HG03175 (cell line): ENCODE results near the gene MIPOL1.

ENCODE experiments used
- ATAC-seq: cut with Tn5 transposase; IDR thresholded peaks from one replicate; pipeline ENCODE4 v1.9.1; 2021; ENCODE audit warnings: mild to moderate bottlenecking, moderate library complexity; ENCODE audit not compliant: unreplicated experiment

The MIPOL1 gene

GRCh38 chr14:37594238-37594970 lies 396.7 kb downstream of the MIPOL1 start:
- ATAC-seq, result no peak

DNA sequence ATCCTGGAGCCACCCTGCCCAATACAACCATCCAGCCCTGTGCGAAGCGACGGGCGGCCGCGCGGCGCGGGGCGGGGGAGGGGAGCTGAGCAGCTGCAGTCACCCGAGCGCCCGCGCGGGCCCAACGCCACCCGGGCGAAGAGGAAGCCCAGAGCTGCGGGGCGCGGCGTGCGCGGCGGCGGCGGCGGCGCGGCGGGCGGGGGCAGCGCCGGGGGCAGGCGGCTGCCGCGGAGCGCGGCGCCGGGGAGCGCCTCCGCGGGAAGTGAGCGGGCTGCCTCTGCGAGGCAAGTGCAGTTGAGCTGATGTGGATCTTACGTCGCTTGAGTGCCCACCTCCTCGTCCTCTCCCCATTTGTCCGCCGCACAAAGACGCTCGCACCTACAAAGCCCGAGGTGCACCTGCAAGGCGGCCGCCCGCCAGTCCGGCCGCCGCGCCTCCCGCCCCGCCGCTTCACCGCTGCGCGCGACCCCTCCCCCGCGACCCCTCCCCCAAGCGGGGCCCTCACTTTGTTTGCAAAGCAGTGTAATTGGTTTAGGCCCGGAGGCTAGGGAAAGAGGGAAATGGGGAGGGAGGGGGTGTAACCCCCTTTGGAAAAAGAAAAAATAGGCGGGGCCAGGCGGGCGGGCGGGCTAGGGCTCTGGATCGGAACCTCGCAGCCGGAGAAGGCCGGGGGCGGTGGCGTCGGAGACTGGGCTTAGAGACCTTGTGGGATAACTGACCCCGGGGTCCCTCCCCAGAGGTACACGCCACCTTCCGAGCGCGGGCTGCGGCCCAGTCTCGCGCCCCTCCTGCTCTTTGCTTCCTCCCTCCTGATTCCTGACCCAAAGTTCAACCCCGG lies 397.5 kb downstream of the MIPOL1 start, which contains the start of the genes FOXA1 and TTC6:
TSS of gene FOXA1 (minus strand) at position 279 of the 838 bp plus-strand sequence. CDS start at position 2, 277 bp downstream.
TSS of gene TTC6 (plus strand) at position 659 of the 838 bp plus-strand sequence. CDS start 26,436 bp downstream, outside the sequence.
- ATAC-seq, result no peak

GRCh38 chr14:37595809-37596621 lies 398.3 kb downstream of the MIPOL1 start:
- no peak for ATAC-seq

GRCh38 chr14:37596790-37597472 lies 399.2 kb downstream of the MIPOL1 start:
- ATAC-seq, result no peak

DNA sequence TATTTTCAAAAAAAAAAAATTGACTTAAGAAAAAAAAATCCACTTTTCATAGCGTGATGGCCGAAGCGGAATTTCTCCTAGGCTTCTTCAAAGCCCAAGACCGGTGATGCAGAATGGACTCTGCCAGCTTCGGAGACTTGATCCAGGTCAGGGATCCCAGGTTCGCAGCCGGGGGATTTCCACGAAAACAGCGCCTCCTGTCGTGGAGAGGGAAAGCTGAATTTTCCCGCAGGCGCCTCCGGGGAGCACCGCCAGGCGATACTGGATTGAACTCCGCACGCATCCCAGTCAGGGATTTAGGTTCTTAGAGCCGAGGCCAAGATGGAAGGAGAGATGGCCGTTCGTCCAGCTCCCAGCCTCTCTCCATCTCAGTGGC lies 399.8 kb downstream of the MIPOL1 start:
- no peak for ATAC-seq

DNA sequence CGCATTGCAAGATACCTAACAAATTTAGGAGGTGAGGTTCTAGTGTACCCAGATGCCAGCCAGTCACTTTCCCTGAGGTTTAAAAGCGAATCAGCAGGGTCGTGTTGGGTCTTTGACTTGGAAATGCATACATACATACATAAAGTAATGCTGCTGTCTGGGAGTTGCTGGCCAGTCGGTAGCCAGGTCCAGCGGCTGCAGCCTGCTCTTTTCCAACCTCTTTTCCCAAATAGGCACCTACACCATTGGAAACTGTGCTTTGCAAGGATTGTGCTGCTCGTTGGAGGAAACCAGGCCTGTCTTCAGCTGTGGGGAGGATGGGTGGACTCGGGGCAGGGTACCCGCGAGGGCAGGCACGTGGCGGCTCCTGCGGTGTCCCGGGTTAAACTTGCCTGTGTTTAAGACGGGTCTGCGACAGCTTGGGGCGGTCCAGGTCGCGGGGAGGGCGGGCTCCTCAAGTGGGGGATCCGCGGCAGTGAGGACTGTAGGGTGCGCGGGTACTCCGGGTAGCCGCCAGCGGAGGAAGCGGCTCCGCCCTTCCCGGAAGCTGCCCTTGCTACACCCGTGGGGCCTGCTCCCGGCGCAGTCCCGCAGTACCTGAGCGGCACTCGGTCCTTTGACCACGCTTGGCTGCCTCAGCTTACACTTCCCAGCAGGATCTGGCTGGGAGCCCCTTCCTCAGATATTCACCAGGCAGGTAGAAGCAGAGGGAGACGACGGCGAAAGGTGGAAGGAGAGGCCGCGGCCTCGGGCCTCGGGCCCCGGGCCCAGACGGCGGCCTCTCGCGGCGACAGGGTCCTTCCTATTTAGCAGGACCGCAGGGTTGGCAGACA lies 400.4 kb downstream of the MIPOL1 start:
- ATAC-seq, result no peak

DNA sequence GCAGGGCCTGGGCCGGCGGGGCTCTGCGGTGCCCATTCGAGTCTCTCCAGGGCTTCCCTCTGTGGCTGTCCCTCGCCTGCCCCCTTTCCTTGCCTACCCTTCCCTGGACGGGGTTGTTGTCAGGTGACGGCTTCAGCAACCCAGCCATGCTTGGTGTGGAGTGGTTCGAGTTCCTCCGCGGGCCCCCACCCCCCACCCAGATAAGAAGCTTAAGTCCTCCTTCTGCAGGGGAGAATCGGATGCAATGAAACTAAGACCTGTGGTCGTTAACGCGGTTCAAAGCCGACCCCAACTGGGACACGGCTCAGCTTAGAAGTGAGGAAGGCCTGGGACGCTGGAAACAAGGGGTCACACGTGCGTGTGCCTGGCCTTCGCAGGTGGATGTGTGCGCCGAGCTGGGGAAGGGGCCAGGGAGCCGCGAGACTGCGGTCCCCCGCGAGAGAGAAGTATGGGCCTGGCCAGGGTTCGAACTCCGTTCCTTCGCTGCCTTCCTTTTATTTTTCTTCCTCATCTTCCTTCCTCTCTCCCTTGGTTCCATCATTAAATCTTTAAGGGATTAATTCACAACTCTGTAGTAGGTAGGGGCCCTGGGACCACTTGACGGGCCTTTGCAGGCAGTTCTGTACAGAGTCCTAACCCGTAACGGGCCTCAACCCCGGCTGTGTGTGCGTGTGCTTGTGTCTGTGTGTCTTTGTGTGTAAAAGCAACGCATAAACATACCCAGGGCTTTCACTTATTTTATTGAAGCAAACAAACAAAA lies 401.2 kb downstream of the MIPOL1 start:
- no peak for ATAC-seq

DNA sequence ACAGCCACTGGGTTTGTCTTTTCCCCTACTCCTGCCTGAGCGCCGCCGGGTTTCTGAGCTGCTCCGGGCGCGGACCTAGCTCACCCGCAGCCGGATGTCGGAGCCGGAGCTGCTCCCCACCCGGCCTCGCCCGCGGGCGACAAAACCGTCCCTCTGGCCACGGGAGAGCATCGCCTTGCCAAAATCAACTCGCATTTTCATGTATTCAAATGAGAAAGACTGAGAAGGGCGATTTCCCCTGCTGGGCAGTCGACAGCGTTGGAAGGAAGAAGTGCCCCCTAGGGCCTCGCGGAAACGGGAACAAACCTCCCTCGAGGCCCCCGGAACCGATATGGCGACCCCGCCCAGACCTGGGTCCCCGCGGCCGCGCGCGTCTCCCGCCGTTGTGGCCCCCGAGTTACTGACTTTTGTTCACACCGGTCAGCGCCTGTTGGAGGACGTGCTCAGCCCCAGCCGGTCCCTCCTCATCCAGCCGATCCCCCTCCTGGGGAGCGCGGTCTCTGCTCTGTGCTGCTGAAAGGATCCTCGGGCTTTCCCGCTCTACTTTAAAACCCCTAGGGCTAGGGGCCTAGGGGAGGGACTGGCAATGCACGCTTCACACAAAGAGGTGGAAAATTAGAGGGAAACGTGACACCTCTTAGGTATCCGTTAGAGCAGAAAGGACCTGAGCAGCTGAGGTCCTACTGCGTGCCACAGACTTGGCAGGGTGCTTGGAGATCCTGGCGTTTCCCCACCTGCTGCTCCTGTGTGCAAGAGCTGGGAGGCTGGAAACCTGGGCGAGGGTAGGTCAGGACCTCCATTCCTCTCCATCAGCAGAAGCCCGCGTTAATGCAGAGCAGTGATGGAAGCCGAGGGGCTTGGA lies 402.0 kb downstream of the MIPOL1 start:
- no peak for ATAC-seq

DNA sequence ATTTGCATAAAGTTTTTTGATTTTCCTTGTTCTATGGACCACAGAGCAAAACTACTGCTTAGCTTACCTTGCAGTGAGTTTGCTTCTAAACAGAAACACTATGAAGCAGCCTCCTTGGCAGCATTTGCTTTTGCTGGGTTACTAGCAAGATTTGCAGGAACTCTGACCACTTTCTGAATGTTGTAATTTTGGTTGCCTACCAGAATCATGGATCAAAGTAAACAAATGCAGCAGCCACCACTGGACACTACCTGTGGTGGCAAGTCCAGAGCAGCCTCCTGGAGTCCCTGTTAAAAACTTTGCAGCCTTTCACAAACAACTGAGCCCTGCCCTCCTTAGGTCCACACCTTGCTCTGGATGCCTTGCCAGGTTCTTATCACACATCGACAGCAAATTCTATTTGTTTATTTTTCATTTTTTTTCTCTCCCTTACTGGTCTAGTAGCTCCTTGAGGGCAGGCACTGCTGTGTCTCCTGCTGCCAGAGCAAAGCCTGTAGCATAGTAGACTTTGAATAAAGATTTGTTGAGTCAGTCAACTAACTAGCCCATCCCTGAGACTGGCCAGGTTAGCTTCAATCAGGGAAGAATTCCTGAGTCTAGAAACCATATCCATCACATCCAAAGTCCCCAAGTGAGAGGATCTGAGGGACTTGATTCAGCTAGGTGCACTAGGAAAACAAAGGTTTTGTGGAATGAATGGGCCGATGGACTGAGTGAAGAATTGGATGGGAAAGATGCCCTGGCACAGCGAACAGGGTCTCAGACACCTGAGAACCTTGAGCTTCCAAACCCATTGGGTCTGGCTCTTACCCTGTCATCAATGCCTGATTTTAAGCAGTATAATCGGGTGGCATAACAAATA lies 403.4 kb downstream of the MIPOL1 start:
- ATAC-seq, result no peak

GRCh38 chr14:37601865-37602264 lies 404.1 kb downstream of the MIPOL1 start:
- ATAC-seq, result no peak
